GM19043 (cell line): Measurements from ENCODE around the gene MYPOP.

Experiments used
- ATAC-seq: cut with Tn5 transposase; IDR thresholded peaks from one replicate; pipeline ENCODE4 v1.9.1; 2021; ENCODE audit warnings: low read depth; ENCODE audit not compliant: unreplicated experiment

Gene MYPOP

GRCh38 chr19:45866400-45867176, 35.8 kb downstream of the MYPOP start:
- ATAC-seq: no peak

GRCh38 chr19:45865269-45865948, 37.0 kb downstream of the MYPOP start:
- no peak for ATAC-seq

- ATAC-seq: no peak
Observed at GRCh38 chr19:45864629-45865082, 37.8 kb downstream of the MYPOP start.

GRCh38 chr19:45863840-45864628, 38.4 kb downstream of the MYPOP start, which contains the start of gene FOXA3:
Gene FOXA3 (plus strand): TSS chr19:45864326. CDS start chr19:45864457, 131 bp downstream.
- no peak for ATAC-seq

GRCh38 chr19:45863335-45863839, 39.0 kb downstream of the MYPOP start:
- no peak for ATAC-seq

- peak; percentile 79 for ATAC-seq
Observed at GRCh38 chr19:45862564-45863334, 39.7 kb downstream of the MYPOP start, which contains the start of gene SYMPK. Gene SYMPK (minus strand): TSS chr19:45863147. CDS start chr19:45854495, 8,652 bp downstream.

- no peak for ATAC-seq
Observed at GRCh38 chr19:45862271-45862563, 40.2 kb downstream of the MYPOP start.

GRCh38 chr19:45860359-45861259, 41.8 kb downstream of the MYPOP start:
- no peak for ATAC-seq

GRCh38 chr19:45854167-45854778, 48.1 kb downstream of the MYPOP start:
- no peak for ATAC-seq

- ATAC-seq: no peak
Observed at GRCh38 chr19:45852983-45853382, 49.4 kb downstream of the MYPOP start.

GRCh38 chr19:45852145-45852750, 50.2 kb downstream of the MYPOP start:
- ATAC-seq: no peak

- no peak for ATAC-seq
Observed at GRCh38 chr19:45848922-45849321, 53.5 kb downstream of the MYPOP start.

GRCh38 chr19:45847663-45848062, 54.8 kb downstream of the MYPOP start:
- no peak for ATAC-seq

- no peak for ATAC-seq
Observed at GRCh38 chr19:45842198-45842597, 60.2 kb downstream of the MYPOP start.
